ENCODE data around the gene UCN. TPM values are rescaled to one million over a fixed set of nuclear protein-coding genes. Genes with fewer than 3 reads are reported as not detected.
"Not testable (repeated sequence)": the region's sequence is repeated elsewhere in the genome, so short reads cannot be mapped to it uniquely, and the experiment has no call there.

Gene UCN
- 2.6 and 4.1 TPM in 2 replicates for total RNA-seq
- long read RNA-seq, result 0 reads

GRCh38 chr2:27308359-27308881 is at the start of gene UCN:
Gene UCN, minus strand, starts transcription at chr2:27308445. Its CDS starts 550 bp downstream, at chr2:27307895.
- Mint-ChIP-seq H3K9me3 (ENCODE audit: unreplicated experiment) (no peaks in the 10 kb centered on the region), H3K4me3 (ENCODE audit: unreplicated experiment) (no peak within 1 kb of the TSS), H3K36me3 (ENCODE audit: unreplicated experiment) (peaks cover 11% of the 10 kb centered on the region), H3K27ac (ENCODE audit: unreplicated experiment) (no peak within 1 kb of the TSS), H3K27me3 (ENCODE audit: unreplicated experiment) (peaks cover 6% of the 10 kb centered on the region), H3K4me1 (ENCODE audit: unreplicated experiment) (no peaks in the 10 kb centered on the region)
- TF ChIP-seq CTCF (IDR thresholded peaks at IDR 0.05), result no peak
- no peak for DNase-seq (ENCODE audit: extremely low spot score, unreplicated experiment)

GRCh38 chr2:27356382-27357181 is 48.3 kb upstream of the UCN start, which contains the start of gene GTF3C2:
Gene GTF3C2, minus strand, starts transcription at chr2:27356764. Its CDS starts 13,210 bp downstream, at chr2:27343554.
- peaks cover 37% of the 10 kb centered on the region for H3K4me1 Mint-ChIP-seq (ENCODE audit: unreplicated experiment)
- peaks cover 3% of the 10 kb centered on the region for H3K36me3 Mint-ChIP-seq (ENCODE audit: unreplicated experiment)
- no peaks in the 10 kb centered on the region for H3K27me3 Mint-ChIP-seq (ENCODE audit: unreplicated experiment)
- H3K4me3 Mint-ChIP-seq (ENCODE audit: unreplicated experiment), result peak within 1 kb of the TSS; percentile 99
- H3K9me3 Mint-ChIP-seq (ENCODE audit: unreplicated experiment), result no peaks in the 10 kb centered on the region
- no peak for TF ChIP-seq CTCF (IDR thresholded peaks at IDR 0.05)
- H3K27ac Mint-ChIP-seq (ENCODE audit: unreplicated experiment), result peak within 1 kb of the TSS; percentile 100
- peak; percentile 98 for DNase-seq (ENCODE audit: extremely low spot score, unreplicated experiment)

GRCh38 chr2:27356056-27356381 is 47.8 kb upstream of the UCN start:
- Mint-ChIP-seq H3K36me3 (ENCODE audit: unreplicated experiment) (peaks cover 3% of the 10 kb centered on the region), H3K27me3 (ENCODE audit: unreplicated experiment) (no peaks in the 10 kb centered on the region), H3K4me3 (ENCODE audit: unreplicated experiment) (peak overlapping the region; percentile 99), H3K9me3 (ENCODE audit: unreplicated experiment) (no peaks in the 10 kb centered on the region), H3K27ac (ENCODE audit: unreplicated experiment) (peak overlapping the region; percentile 100), H3K4me1 (ENCODE audit: unreplicated experiment) (peaks cover 37% of the 10 kb centered on the region)
- no peak for DNase-seq (ENCODE audit: extremely low spot score, unreplicated experiment)
- TF ChIP-seq CTCF (IDR thresholded peaks at IDR 0.05), result no peak

GRCh38 chr2:27354597-27354927 is 46.3 kb upstream of the UCN start:
- Mint-ChIP-seq H3K36me3 (ENCODE audit: unreplicated experiment) (peaks cover 7% of the 10 kb centered on the region), H3K4me3 (ENCODE audit: unreplicated experiment) (peak overlapping the region; percentile 38), H3K9me3 (ENCODE audit: unreplicated experiment) (no peaks in the 10 kb centered on the region), H3K27me3 (ENCODE audit: unreplicated experiment) (no peaks in the 10 kb centered on the region), H3K4me1 (ENCODE audit: unreplicated experiment) (peaks cover 40% of the 10 kb centered on the region), H3K27ac (ENCODE audit: unreplicated experiment) (peak overlapping the region; percentile 46)
- TF ChIP-seq CTCF (IDR thresholded peaks at IDR 0.05), result no peak
- no peak for DNase-seq (ENCODE audit: extremely low spot score, unreplicated experiment)

- H3K27ac Mint-ChIP-seq (ENCODE audit: unreplicated experiment), result peak overlapping the region; percentile 46
- peaks cover 40% of the 10 kb centered on the region for H3K4me1 Mint-ChIP-seq (ENCODE audit: unreplicated experiment)
- TF ChIP-seq CTCF (IDR thresholded peaks at IDR 0.05), result no peak
- H3K27me3 Mint-ChIP-seq (ENCODE audit: unreplicated experiment), result no peaks in the 10 kb centered on the region
- no peaks in the 10 kb centered on the region for H3K9me3 Mint-ChIP-seq (ENCODE audit: unreplicated experiment)
- peak overlapping the region; percentile 38 for H3K4me3 Mint-ChIP-seq (ENCODE audit: unreplicated experiment)
- no peak for DNase-seq (ENCODE audit: extremely low spot score, unreplicated experiment)
- H3K36me3 Mint-ChIP-seq (ENCODE audit: unreplicated experiment), result peaks cover 7% of the 10 kb centered on the region
Measured at GRCh38 chr2:27353762-27354596, 45.7 kb upstream of the UCN start.

GRCh38 chr2:27353386-27353761 is 45.1 kb upstream of the UCN start:
- H3K27me3 Mint-ChIP-seq (ENCODE audit: unreplicated experiment); H3K27ac Mint-ChIP-seq (ENCODE audit: unreplicated experiment); H3K4me3 Mint-ChIP-seq (ENCODE audit: unreplicated experiment); H3K9me3 Mint-ChIP-seq (ENCODE audit: unreplicated experiment); DNase-seq (ENCODE audit: extremely low spot score, unreplicated experiment); H3K36me3 Mint-ChIP-seq (ENCODE audit: unreplicated experiment): not testable (repeated sequence)
- peaks cover 37% of the 10 kb centered on the region for H3K4me1 Mint-ChIP-seq (ENCODE audit: unreplicated experiment)

Data from osteocyte (in vitro differentiated cells).